Neural progenitor cell (in vitro differentiated cells): ENCODE results near the gene SYTL2. TPM values are rescaled to one million over a fixed set of nuclear protein-coding genes. Genes with fewer than 3 reads are reported as not detected.
"Not testable (repeated sequence)": the region's sequence is repeated elsewhere in the genome, so short reads cannot be mapped to it uniquely, and the experiment has no call there.

Source experiments
- DNase-seq: peaks from one replicate; pipeline ENCODE4 v3.0.0-alpha.2; 2016; ENCODE audit warnings: low spot score
- H2AFZ ChIP-seq: fragments of 200-600 bp; sonication (generic); replicated peaks from 2 replicates; pipeline ENCODE4 v1.6.1; 2016; ENCODE audit warnings: antibody characterized with exemption
- H3F3A ChIP-seq: fragments of 200-600 bp; sonication (generic); 2 replicates; pipeline ENCODE4 v1.6.1; 2016; ENCODE audit warnings: antibody characterized with exemption, low read depth
- H3K27ac ChIP-seq: fragments of 200-600 bp; sonication (generic); 2 replicates; pipeline ENCODE4 v1.5.1; 2016; ENCODE audit warnings: mild to moderate bottlenecking
- H3K27me3 ChIP-seq: fragments of 200-600 bp; sonication (generic); 2 replicates; pipeline ENCODE4 v1.6.1; 2016; ENCODE audit warnings: mild to moderate bottlenecking, moderate library complexity
- H3K36me3 ChIP-seq: fragments of 200-600 bp; sonication (generic); 2 replicates; pipeline ENCODE4 v1.5.1; 2016
- H3K4me1 ChIP-seq: fragments of 200-600 bp; sonication (generic); 2 replicates; pipeline ENCODE4 v1.6.1; 2016; ENCODE audit warnings: mixed run types
- H3K4me2 ChIP-seq: fragments of 200-600 bp; sonication (generic); 2 replicates; pipeline ENCODE4 v1.6.1; 2016
- H3K4me3 ChIP-seq: fragments of 200-600 bp; sonication (generic); 2 replicates; pipeline ENCODE4 v1.5.1; 2016
- H3K79me2 ChIP-seq: fragments of 200-600 bp; sonication (generic); 2 replicates; pipeline ENCODE4 v1.6.1; 2016; ENCODE audit warnings: low read depth
- H3K9ac ChIP-seq: fragments of 200-600 bp; sonication (generic); 2 replicates; pipeline ENCODE4 v1.6.1; 2016
- H3K9me3 ChIP-seq: fragments of 200-600 bp; sonication (generic); 2 replicates; pipeline ENCODE4 v1.5.1; 2016; ENCODE audit warnings: low read depth
- H4K20me1 ChIP-seq: fragments of 200-600 bp; sonication (generic); 2 replicates; pipeline ENCODE4 v1.6.1; 2016; ENCODE audit warnings: low read depth
- H3K27ac Mint-ChIP-seq: 3 replicates; pipeline ENCODE4 v1.8.0; 2021; ENCODE audit warnings: mixed read lengths
- H3K27me3 Mint-ChIP-seq: 2 replicates; pipeline ENCODE4 v1.8.0; 2022; ENCODE audit warnings: low read depth, mild to moderate bottlenecking, inconsistent platforms, moderate library complexity, mixed read lengths; ENCODE audit not compliant: insufficient read depth
- H3K36me3 Mint-ChIP-seq: 3 replicates; pipeline ENCODE4 v1.8.0; 2021; ENCODE audit warnings: mixed read lengths
- H3K4me1 Mint-ChIP-seq: 3 replicates; pipeline ENCODE4 v1.8.0; 2021; ENCODE audit warnings: mixed read lengths
- H3K4me3 Mint-ChIP-seq: 3 replicates; pipeline ENCODE4 v1.8.0; 2021; ENCODE audit warnings: mild to moderate bottlenecking, moderate library complexity, mixed read lengths
- H3K9me3 Mint-ChIP-seq: 3 replicates; pipeline ENCODE4 v1.8.0; 2020; ENCODE audit warnings: mixed read lengths
- CTCF ChIP-seq: fragments of 200-600 bp; sonication (generic); IDR thresholded peaks from 2 replicates; pipeline ENCODE4 v1.5.1; 2017; ENCODE audit warnings: antibody characterized with exemption, mild to moderate bottlenecking
- EZH2 ChIP-seq: fragments of 200-600 bp; sonication (generic); IDR thresholded peaks from 2 replicates; pipeline ENCODE4 v1.6.1; 2017; ENCODE audit warnings: antibody characterized with exemption, mild to moderate bottlenecking, moderate library complexity
- EZH2phosphoT487 ChIP-seq: fragments of 200-600 bp; sonication (generic); IDR thresholded peaks from 2 replicates; pipeline ENCODE4 v1.6.1; 2017; ENCODE audit warnings: antibody characterized with exemption
- total RNA-seq: library from RNA; depleted of rRNA; stranded (reverse); fragments of >200 nt; gene quantifications from 2 replicates; pipeline ENCODE4 v1.2.3, GENCODE V29; 2015; ENCODE audit warnings: low replicate concordance

Gene SYTL2
- total RNA-seq, 1 donor from 2014 or later: 34.1 TPM

GRCh38 chr11:85845124-85845631, 34.2 kb upstream of the SYTL2 start:
- Mint-ChIP-seq H3K4me1 (no peaks in the 10 kb centered on the region), H3K9me3 (peaks cover 18% of the 10 kb centered on the region), H3K27ac (no peak overlapping the region), H3K4me3 (no peak overlapping the region), H3K36me3 (peaks cover 10% of the 10 kb centered on the region), H3K27me3 (peaks cover 2% of the 10 kb centered on the region)
- Histone ChIP-seq H2AFZ (no peak overlapping the region), H3K4me1 (no peaks in the 10 kb centered on the region), H3F3A (no peaks in the 10 kb centered on the region), H3K27ac (no peak overlapping the region), H3K9me3 (no peaks in the 10 kb centered on the region), H3K4me2 (no peak overlapping the region), H3K4me3 (no peak overlapping the region), H3K79me2 (no peaks in the 10 kb centered on the region), H3K27me3 (no peaks in the 10 kb centered on the region), H4K20me1 (no peaks in the 10 kb centered on the region), H3K9ac (no peak overlapping the region), H3K36me3 (no peaks in the 10 kb centered on the region)
- no peak for TF ChIP-seq EZH2phosphoT487
- TF ChIP-seq CTCF: no peak
- TF ChIP-seq EZH2: no peak
- no peak for DNase-seq

GRCh38 chr11:85844439-85845123, 33.6 kb upstream of the SYTL2 start:
- Mint-ChIP-seq H3K9me3 (peaks cover 16% of the 10 kb centered on the region), H3K4me1 (no peaks in the 10 kb centered on the region), H3K36me3 (peaks cover 8% of the 10 kb centered on the region)

DNA sequence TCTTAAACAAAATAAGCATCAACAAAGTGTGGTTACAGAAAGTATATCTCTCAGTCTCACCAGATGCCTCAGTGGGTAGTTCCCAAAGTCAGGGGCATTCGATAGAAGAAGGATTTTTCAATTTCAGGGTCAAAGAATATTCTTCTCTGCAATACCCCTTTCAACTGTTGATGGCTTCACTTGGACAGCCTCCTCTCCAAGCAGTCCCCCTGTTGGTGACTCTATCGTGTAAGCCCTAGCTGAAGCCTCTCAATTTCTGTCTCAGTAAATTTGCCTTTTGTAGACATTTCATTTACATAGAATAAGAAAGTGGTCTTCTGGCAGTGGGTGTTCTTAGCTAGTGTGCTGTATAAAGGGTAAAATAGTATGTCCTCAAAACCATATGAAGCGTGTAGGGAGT, 33.0 kb upstream of the SYTL2 start:
- Histone ChIP-seq H3K27me3 (no peaks in the 10 kb centered on the region), H3K4me3 (no peak overlapping the region), H4K20me1 (no peaks in the 10 kb centered on the region), H2AFZ (no peak overlapping the region), H3K4me1 (no peaks in the 10 kb centered on the region), H3F3A (no peaks in the 10 kb centered on the region), H3K4me2 (no peak overlapping the region), H3K9ac (no peak overlapping the region), H3K27ac (no peak overlapping the region), H3K9me3 (no peaks in the 10 kb centered on the region), H3K79me2 (no peaks in the 10 kb centered on the region), H3K36me3 (no peaks in the 10 kb centered on the region)
- Mint-ChIP-seq H3K27me3 (peaks cover 2% of the 10 kb centered on the region), H3K4me3 (no peak overlapping the region), H3K9me3 (peaks cover 16% of the 10 kb centered on the region), H3K36me3 (peaks cover 8% of the 10 kb centered on the region), H3K4me1 (no peaks in the 10 kb centered on the region), H3K27ac (no peak overlapping the region)
- DNase-seq: no peak
- TF ChIP-seq CTCF: no peak
- no peak for TF ChIP-seq EZH2
- TF ChIP-seq EZH2phosphoT487: no peak

More at GRCh38 chr11:85844439-85845123, 33.6 kb upstream of the SYTL2 start:
- Mint-ChIP-seq H3K4me3 (no peak overlapping the region), H3K27me3 (peaks cover 2% of the 10 kb centered on the region), H3K27ac (no peak overlapping the region)
- no peaks in the 10 kb centered on the region for H3K9me3 ChIP-seq
- H3K36me3 ChIP-seq: no peaks in the 10 kb centered on the region
- no peaks in the 10 kb centered on the region for H4K20me1 ChIP-seq
- DNase-seq: no peak
- H3K4me2 ChIP-seq: no peak overlapping the region
- H3K4me3 ChIP-seq: no peak overlapping the region
- no peaks in the 10 kb centered on the region for H3K4me1 ChIP-seq
- TF ChIP-seq EZH2phosphoT487 (no peak), EZH2 (no peak), CTCF (no peak)
- H3K79me2 ChIP-seq: no peaks in the 10 kb centered on the region
- no peaks in the 10 kb centered on the region for H3K27me3 ChIP-seq
- no peak overlapping the region for H2AFZ ChIP-seq
- H3K9ac ChIP-seq: no peak overlapping the region
- no peaks in the 10 kb centered on the region for H3F3A ChIP-seq
- H3K27ac ChIP-seq: no peak overlapping the region

- H3K9me3 ChIP-seq, H3K9me3 Mint-ChIP-seq, H2AFZ ChIP-seq, H3K27ac ChIP-seq, H3K4me2 ChIP-seq, H3K36me3 ChIP-seq, DNase-seq, H3K4me1 Mint-ChIP-seq, H4K20me1 ChIP-seq, H3K4me3 Mint-ChIP-seq, H3K36me3 Mint-ChIP-seq, H3K27ac Mint-ChIP-seq, H3F3A ChIP-seq, H3K4me1 ChIP-seq, H3K9ac ChIP-seq, H3K4me3 ChIP-seq, H3K27me3 ChIP-seq, H3K79me2 ChIP-seq, H3K27me3 Mint-ChIP-seq: not testable (repeated sequence)
Measured at GRCh38 chr11:85840932-85841331, 30.0 kb upstream of the SYTL2 start.
